ENCODE measurements around the gene DUSP28. TPM values are rescaled to one million over a fixed set of nuclear protein-coding genes. Genes with fewer than 3 reads are reported as not detected.
A peak's percentile ranks its signal among the peaks of the same experiment; 100 is the strongest.

The DUSP28 gene
- total and polyA plus RNA-seq, 2 of the 13 experiments (the other 11 are each of a cell fraction or from before 2014, with no cell fraction given): 5.2 to 8.6 TPM

DNA sequence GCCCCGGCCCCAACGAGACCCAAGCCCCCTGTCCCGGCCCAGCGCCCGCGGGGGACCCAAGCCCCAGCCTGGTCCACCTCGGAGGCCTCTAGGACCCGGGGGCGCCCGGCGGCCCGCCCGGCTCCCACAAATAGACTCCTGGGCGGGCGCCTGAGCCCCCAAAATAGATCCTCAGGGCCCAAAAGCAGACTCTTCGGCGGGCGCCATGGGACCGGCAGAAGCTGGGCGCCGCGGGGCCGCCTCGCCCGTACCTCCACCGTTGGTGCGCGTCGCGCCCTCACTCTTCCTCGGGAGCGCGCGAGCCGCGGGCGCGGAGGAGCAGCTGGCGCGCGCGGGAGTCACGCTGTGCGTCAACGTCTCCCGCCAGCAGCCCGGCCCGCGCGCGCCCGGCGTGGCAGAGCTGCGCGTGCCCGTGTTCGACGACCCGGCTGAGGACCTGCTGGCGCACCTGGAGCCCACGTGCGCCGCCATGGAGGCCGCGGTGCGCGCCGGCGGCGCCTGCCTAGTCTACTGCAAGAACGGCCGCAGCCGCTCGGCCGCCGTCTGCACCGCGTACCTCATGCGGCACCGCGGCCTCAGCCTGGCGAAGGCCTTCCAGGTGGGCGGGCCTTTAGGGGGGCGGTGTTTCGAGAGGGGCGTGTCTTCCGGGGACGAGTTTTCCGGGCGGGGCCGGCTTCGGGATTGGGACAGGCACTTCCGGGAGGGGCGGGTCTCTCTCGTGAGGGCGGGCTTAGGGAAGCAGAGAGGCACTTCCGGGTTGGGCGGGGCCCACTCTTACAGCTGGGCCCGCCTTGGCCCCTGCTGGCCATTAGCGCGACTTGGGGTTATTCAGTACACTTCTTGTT, 545 bp downstream of the DUSP28 start (continued):
- peak; percentile 82 for TF ChIP-seq MTERF4 (CRISPR knock-in tag; IDR thresholded peaks at IDR 0.05)
- TF ChIP-seq ZBTB8A (CRISPR knock-in tag; IDR thresholded peaks at IDR 0.05; ENCODE audit: borderline replicate concordance, low read depth): no peak
- no peak for TF ChIP-seq ZNF207 (IDR thresholded peaks at IDR 0.05; ENCODE audit: borderline replicate concordance)
- no peak for TF ChIP-seq ZBTB49 (CRISPR knock-in tag; IDR thresholded peaks at IDR 0.05; ENCODE audit: borderline replicate concordance)
- no peak; the same call in 1 of the 2 replicates for TF ChIP-seq ZNF543 (CRISPR knock-in tag; IDR thresholded peaks at IDR 0.05)
- peak; percentile 97 for TF ChIP-seq IKZF4 (CRISPR knock-in tag; IDR thresholded peaks at IDR 0.05; ENCODE audit: borderline replicate concordance, low read depth, not compliant biosample characterization)
- TF ChIP-seq KDM3A (CRISPR knock-in tag; IDR thresholded peaks at IDR 0.05; ENCODE audit: low read depth): peak; percentile 19; the same call in 1 of the 2 replicates
- TF ChIP-seq TBL1XR1 (IDR thresholded peaks at IDR 0.05; ENCODE audit: borderline replicate concordance, low read length, partially characterized antibody): no peak
- TF ChIP-seq ZNF546 (CRISPR knock-in tag; conservative IDR thresholded peaks at IDR 0.05): peak; percentile 98
- no peak; the same call in 1 of the 2 replicates for TF ChIP-seq RARA (CRISPR knock-in tag; IDR thresholded peaks at IDR 0.05)
- no peak; the same call in 1 of the 2 replicates for TF ChIP-seq PPARG (CRISPR knock-in tag; conservative IDR thresholded peaks at IDR 0.05)
- no peak for TF ChIP-seq ZNF24 (IDR thresholded peaks at IDR 0.05)
- no peak for TF ChIP-seq THYN1 (CRISPR knock-in tag; IDR thresholded peaks at IDR 0.05; ENCODE audit: borderline replicate concordance, low read depth)
- TF ChIP-seq, protein P1, sequence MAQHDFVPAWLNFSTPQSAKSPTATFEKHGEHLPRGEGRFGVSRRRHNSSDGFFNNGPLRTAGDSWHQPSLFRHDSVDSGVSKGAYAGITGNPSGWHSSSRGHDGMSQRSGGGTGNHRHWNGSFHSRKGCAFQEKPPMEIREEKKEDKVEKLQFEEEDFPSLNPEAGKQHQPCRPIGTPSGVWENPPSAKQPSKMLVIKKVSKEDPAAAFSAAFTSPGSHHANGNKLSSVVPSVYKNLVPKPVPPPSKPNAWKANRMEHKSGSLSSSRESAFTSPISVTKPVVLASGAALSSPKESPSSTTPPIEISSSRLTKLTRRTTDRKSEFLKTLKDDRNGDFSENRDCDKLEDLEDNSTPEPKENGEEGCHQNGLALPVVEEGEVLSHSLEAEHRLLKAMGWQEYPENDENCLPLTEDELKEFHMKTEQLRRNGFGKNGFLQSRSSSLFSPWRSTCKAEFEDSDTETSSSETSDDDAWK (CRISPR knock-in tag; IDR thresholded peaks at IDR 0.05): no peak
- no peak for TF ChIP-seq CBX2 (IDR thresholded peaks at IDR 0.05; ENCODE audit: low read depth, low read length)
- 0 out of 2 replicates have a peak, but pooled peaks have one; percentile 40 for TF ChIP-seq CBX2 (CRISPR knock-in tag; IDR thresholded peaks at IDR 0.05; ENCODE audit: low read depth)
- TF ChIP-seq ARID4A (CRISPR knock-in tag; IDR thresholded peaks at IDR 0.05; ENCODE audit: borderline replicate concordance): peak; percentile 55
- peak; percentile 86; the same call in 1 of the 2 replicates for TF ChIP-seq ZNF614 (CRISPR knock-in tag; IDR thresholded peaks at IDR 0.05; ENCODE audit: borderline replicate concordance)
